ENCODE results near the gene PCCB. TPM values are rescaled to one million over a fixed set of nuclear protein-coding genes. Genes with fewer than 3 reads are reported as not detected.

Gene PCCB
- total RNA-seq, 2 experiments from 2014 or later = 8.3 to 10.2 TPM

- Mint-ChIP-seq H3K9me3 (no peaks in the 10 kb centered on the region), H3K4me3 (no peak overlapping the region), H3K27ac (no peak overlapping the region), H3K4me1 (ENCODE audit: low read depth) (no peaks in the 10 kb centered on the region), H3K27me3 (no peaks in the 10 kb centered on the region), H3K36me3 (ENCODE audit: low read depth) (peaks cover 82% of the 10 kb centered on the region)
- CTCF ChIA-PET = no interaction called here
- POLR2A ChIA-PET = no interaction called here
- Histone ChIP-seq H3K27me3 (ENCODE audit: control insufficient read depth in 1 of 2, insufficient read depth in 2 of 2, low read length in 2 of 2) (no peaks in the 10 kb centered on the region), H3K4me1 (ENCODE audit: insufficient read depth, low read length) (no peaks in the 10 kb centered on the region), H3K4me3 (ENCODE audit: low read length) (no peak overlapping the region), H3K36me3 (ENCODE audit: insufficient read depth, low read length) (peaks cover 63% of the 10 kb centered on the region), H3K27ac (ENCODE audit: low read depth in 1 of 2, low read length in 2 of 2) (no peak overlapping the region), H3K9me3 (ENCODE audit: control insufficient read depth in 1 of 2, insufficient read depth in 1 of 2, low read length in 2 of 2) (no peaks in the 10 kb centered on the region)
- intact Hi-C loops (cut with DNase I, micrococcal nuclease) = no loop called here
- ATAC-seq (ENCODE audit: poor library complexity) = no peak
- TF ChIP-seq CTCF (IDR thresholded peaks at IDR 0.05) = no peak
- DNase-seq = no peak
Observed at GRCh38 chr3:136297826-136298225, 47.7 kb downstream of the PCCB start.

- peaks cover 51% of the 10 kb centered on the region for H3K36me3 ChIP-seq (ENCODE audit: insufficient read depth, low read length)
- Mint-ChIP-seq H3K4me1 (ENCODE audit: low read depth) (no peaks in the 10 kb centered on the region), H3K27ac (no peak overlapping the region), H3K27me3 (no peaks in the 10 kb centered on the region), H3K4me3 (no peak overlapping the region), H3K36me3 (ENCODE audit: low read depth) (peaks cover 75% of the 10 kb centered on the region), H3K9me3 (no peaks in the 10 kb centered on the region)
- no peaks in the 10 kb centered on the region for H3K9me3 ChIP-seq (ENCODE audit: control insufficient read depth in 1 of 2, insufficient read depth in 1 of 2, low read length in 2 of 2)
- ChIA-PET CTCF (no interaction called here), POLR2A (no interaction called here)
- DNase-seq = no peak
- no peaks in the 10 kb centered on the region for H3K4me1 ChIP-seq (ENCODE audit: insufficient read depth, low read length)
- H3K27me3 ChIP-seq (ENCODE audit: control insufficient read depth in 1 of 2, insufficient read depth in 2 of 2, low read length in 2 of 2) = no peaks in the 10 kb centered on the region
- ATAC-seq (ENCODE audit: poor library complexity) = no peak
- no peak overlapping the region for H3K27ac ChIP-seq (ENCODE audit: low read depth in 1 of 2, low read length in 2 of 2)
- H3K4me3 ChIP-seq (ENCODE audit: low read length) = no peak overlapping the region
- TF ChIP-seq CTCF (IDR thresholded peaks at IDR 0.05) = no peak
- intact Hi-C loops (cut with DNase I, micrococcal nuclease) = loop anchor here in 1 of 2 experiments (10.0 kb wide), 1 partner anchor 714 kb away; no protein-coding TSS in a partner anchor
Observed at GRCh38 chr3:136300444-136300843, 50.3 kb downstream of the PCCB start.

GRCh38 chr3:136305879-136306278 is 55.7 kb downstream of the PCCB start:
- Mint-ChIP-seq H3K27me3 (no peaks in the 10 kb centered on the region), H3K4me3 (no peak overlapping the region), H3K36me3 (ENCODE audit: low read depth) (peaks cover 70% of the 10 kb centered on the region), H3K4me1 (ENCODE audit: low read depth) (no peaks in the 10 kb centered on the region), H3K27ac (no peak overlapping the region), H3K9me3 (peaks cover 3% of the 10 kb centered on the region)
- no peaks in the 10 kb centered on the region for H3K27me3 ChIP-seq (ENCODE audit: control insufficient read depth in 1 of 2, insufficient read depth in 2 of 2, low read length in 2 of 2)
- ATAC-seq (ENCODE audit: poor library complexity) (no peak), DNase-seq (no peak)
- intact Hi-C loops (cut with DNase I, micrococcal nuclease) = loop anchor here in 1 of 2 experiments (10.0 kb wide), 1 partner anchor 709 kb away; no protein-coding TSS in a partner anchor
- H3K36me3 ChIP-seq (ENCODE audit: insufficient read depth, low read length) = peaks cover 10% of the 10 kb centered on the region
- CTCF ChIA-PET = interaction anchor here (0.9 to 2.1 kb wide), 3 partner anchors 131 to 708 kb away, joined by 3 to 10 read pairs (median 3); partner anchors contain the start of gene STAG1
- POLR2A ChIA-PET = interaction anchor here (0.8 kb wide), 1 partner anchor 446 kb away, joined by 5 read pairs; the partner anchor contains the start of gene STAG1
- no peak for TF ChIP-seq CTCF (IDR thresholded peaks at IDR 0.05)
- H3K27ac ChIP-seq (ENCODE audit: low read depth in 1 of 2, low read length in 2 of 2) = no peak overlapping the region
- H3K9me3 ChIP-seq (ENCODE audit: control insufficient read depth in 1 of 2, insufficient read depth in 1 of 2, low read length in 2 of 2) = no peaks in the 10 kb centered on the region
- H3K4me1 ChIP-seq (ENCODE audit: insufficient read depth, low read length) = no peaks in the 10 kb centered on the region
- no peak overlapping the region for H3K4me3 ChIP-seq (ENCODE audit: low read length)

Measured in CD4-positive, alpha-beta T cell (primary cell).